HL-60/S4 (cell line): ENCODE data around the gene ANO4.
"Not testable (repeated sequence)": the region's sequence is repeated elsewhere in the genome, so short reads cannot be mapped to it uniquely, and the experiment has no call there.

Experiments
- in situ Hi-C: fragments of 300-500 bp; cut with MboI; formaldehyde crosslinking; loops from 2 replicates; pipeline ENCODE4 v1.14.3; 2022; ENCODE audit warnings: low sequenced_read_pairs

Gene ANO4

GRCh38 chr12:100868487-100868886 is 73.9 kb downstream of the ANO4 start:
- in situ Hi-C loops: no loop called here

GRCh38 chr12:100871195-100871734 is 76.7 kb downstream of the ANO4 start:
- in situ Hi-C loops: no loop called here

- in situ Hi-C loops: no loop called here
Observed at GRCh38 chr12:100875156-100875555, 80.6 kb downstream of the ANO4 start.

DNA sequence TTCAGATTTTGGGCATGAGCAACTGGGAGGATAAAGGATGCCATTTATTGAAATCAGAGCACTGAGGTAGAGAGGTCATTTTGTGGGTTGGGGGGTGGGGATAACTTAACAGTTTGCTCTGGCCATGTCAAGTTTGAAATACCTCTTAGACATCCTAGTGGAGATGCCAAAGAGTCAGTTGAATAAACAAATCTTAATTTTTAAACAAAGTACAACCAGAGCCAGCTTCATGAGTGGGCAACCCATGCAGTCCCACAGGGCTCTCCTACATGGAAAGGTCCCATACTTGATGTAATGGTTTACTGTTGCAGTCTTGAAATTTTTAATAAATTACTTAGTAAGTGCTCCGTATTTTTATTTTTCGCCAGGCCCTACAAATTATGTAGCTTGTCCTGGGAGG is 81.2 kb downstream of the ANO4 start:
- in situ Hi-C loops: no loop called here

DNA sequence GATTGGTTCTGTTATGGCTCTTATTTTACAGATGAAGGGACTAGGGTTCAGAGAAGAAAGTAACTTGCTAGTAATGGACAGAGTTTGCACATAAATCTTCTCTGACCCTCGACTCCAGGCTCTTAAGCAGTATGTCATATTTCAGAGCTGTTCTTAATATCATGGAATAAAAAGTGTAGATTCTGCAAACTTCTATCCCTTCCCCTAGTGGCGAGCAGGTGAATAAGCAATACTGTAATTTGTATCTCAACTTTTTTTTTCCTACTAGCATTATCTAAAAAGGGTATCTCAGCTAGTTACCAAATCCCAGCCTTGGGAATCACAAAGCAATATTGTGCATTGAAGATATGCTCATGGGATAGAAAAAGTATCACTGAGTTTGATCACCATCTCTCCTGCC is 83.2 kb downstream of the ANO4 start:
- in situ Hi-C loops: no loop called here

- in situ Hi-C loops: no loop called here
Observed at GRCh38 chr12:100895192-100895591, 100.6 kb downstream of the ANO4 start.

DNA sequence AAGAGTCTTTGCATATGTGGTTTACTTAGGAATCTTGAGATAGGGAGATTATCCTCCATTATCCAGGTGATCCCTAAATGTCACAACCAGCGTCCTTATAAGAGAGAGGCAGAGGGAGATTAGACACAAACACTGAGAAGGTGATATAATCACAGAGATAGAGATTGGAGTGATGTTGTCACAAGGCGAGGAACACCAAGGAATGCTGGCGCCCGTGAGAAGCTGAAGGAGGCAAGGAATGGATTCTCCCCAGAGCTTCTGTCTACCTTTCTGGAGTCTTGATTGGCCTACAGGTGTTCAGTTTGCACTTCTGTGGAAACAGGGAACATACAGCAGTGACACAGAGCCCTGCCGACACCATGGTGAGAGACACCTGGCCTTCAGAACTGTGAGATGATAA is 101.6 kb downstream of the ANO4 start:
- in situ Hi-C loops: no loop called here

- in situ Hi-C loops: no loop called here
Observed at GRCh38 chr12:100897240-100897639, 102.7 kb downstream of the ANO4 start.

DNA sequence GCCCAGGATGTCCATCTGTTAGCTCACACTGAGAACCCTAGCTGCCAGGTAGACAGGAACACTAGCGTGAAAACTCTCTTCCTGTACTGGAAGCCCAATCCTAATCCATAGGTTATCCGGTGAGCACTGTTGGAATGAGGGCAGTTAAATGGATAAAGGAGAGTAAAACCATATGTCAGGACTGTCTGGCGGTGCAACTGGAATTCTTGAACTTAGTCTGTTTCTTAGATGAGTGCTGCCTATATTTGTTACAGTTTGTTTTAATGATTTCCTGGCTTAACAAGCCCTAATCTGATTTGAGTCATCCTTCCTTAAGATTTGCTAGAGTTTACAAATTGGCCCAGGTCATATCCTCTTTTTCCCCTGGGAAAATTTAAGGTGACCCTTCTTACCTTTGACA is 104.7 kb downstream of the ANO4 start:
- in situ Hi-C loops: no loop called here

- in situ Hi-C loops: no loop called here
Observed at GRCh38 chr12:100900808-100901207, 106.2 kb downstream of the ANO4 start.

- in situ Hi-C loops: no loop called here
Observed at GRCh38 chr12:100901266-100901665, 106.7 kb downstream of the ANO4 start.

DNA sequence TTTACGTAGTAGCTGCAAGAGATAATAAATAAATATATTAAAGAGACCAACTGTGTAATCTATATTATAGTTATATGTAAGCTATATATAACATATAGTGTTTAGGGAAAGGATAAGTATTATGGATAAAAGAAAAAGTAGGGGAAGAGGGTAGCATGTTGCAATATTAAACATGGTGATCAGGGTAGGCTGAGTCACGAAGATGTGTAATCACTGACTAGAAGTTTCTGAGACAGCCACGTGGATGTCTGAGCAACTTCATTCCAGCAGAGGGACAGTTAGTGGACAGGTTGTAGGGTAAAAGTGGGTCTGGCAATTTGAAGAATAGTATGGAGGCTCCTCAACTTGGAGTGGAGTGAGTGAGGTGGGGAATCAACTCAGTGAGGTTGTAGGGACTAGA is 109.7 kb downstream of the ANO4 start:
- in situ Hi-C loops: no loop called here

GRCh38 chr12:100908501-100908900 is 113.9 kb downstream of the ANO4 start:
- in situ Hi-C loops: no loop called here

GRCh38 chr12:100913872-100914592 is 119.5 kb downstream of the ANO4 start:
- in situ Hi-C loops: no loop called here

DNA sequence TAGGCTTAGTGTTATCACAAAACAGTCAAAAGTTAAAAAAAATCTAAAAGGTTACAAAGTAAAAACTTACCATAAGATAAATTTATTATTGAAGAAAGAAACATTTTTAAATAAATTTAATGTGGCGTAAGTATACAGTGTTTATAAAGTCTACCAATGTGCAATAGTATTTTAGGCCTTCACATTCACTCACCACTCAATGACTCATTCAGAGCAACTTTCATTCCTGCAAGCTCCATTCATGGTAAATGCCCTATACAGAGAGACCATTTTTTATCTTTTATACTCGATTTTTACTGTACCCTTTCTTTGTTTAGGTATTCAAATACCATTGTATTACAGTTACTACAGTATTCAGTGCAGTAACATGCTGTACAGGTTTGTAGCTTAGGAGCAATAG is 124.5 kb downstream of the ANO4 start:
- in situ Hi-C loops: no loop called here

- in situ Hi-C loops: no loop called here
Observed at GRCh38 chr12:100920493-100920892, 125.9 kb downstream of the ANO4 start.

- in situ Hi-C loops: no loop called here
Observed at GRCh38 chr12:100926669-100927248, 132.2 kb downstream of the ANO4 start.

DNA sequence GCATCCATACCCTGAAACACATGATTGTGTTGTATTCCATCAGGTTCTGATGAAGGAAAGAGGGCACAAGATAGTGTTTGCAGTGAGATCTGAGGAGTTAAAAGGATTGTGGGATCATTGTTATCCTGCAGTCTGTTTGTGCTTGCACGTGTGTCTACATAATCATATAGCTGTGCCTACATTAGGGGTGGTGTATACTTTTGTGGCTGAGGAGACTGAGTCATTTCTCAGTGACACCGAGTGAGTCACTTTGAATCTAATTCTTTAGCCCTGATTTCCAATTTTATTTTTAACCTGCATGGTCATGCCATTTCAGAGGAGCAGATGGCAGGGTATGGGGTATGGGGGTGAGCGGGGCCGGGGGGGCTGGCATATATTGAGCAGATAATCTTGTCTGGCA is 133.2 kb downstream of the ANO4 start:
- in situ Hi-C loops: no loop called here

- in situ Hi-C loops: no loop called here
Observed at GRCh38 chr12:100932571-100932970, 138.0 kb downstream of the ANO4 start.

DNA sequence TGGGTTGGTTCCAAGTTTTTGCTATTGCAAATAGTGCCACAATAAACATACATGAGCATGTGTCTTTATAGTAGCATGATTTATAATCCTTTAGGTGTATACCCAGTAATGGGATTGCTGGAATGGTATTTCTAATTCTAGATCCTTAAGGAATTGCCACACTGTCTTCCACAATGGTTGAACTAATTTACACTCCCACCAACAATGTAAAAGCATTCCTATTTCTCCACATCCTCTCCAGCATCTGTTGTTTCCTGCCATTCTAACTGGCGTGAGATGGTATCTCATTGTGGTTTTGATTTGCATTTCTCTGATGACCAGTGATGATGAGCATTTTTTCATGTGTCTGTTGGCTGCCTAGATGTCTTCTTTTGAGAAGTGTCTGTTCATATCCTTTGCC is 139.0 kb downstream of the ANO4 start:
- in situ Hi-C loops: not testable (repeated sequence)

DNA sequence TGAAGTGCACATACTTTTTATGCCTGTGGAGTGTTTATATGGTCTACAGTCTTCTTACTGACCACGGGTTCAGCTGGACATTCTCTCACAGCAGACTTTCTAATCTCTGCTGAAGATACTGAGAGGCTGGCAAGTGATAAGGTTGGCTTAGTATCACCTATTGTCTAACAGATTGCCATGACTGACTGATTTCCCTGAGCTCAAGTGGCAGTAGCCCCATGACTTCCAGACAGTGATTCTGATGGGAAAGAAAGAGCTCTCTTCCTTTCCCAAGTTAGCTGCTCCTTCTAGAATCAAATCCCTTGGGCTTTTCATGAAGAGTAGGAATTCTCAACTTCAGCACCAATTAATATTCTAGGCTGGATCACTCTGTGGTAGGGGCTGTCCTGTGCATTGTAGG is 141.4 kb downstream of the ANO4 start:
- in situ Hi-C loops: no loop called here

DNA sequence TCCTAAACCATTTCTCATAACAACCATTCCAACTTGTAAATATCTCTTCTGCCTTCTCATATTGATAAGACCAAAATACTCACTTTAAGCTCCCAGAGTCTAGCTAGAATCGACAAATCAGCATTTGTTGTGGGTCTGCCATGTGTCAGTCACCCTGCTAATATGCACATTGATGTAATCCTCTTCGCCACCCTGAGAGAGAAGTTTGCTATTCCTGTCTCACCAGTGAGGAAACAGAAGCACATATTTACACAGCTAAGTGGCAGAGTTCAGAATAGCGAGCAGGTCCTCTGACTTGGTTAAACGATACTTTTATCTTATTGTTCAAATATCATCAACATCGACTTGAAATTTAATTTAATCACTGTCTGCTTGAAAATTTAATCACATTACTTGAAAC is 142.1 kb downstream of the ANO4 start:
- in situ Hi-C loops: no loop called here

DNA sequence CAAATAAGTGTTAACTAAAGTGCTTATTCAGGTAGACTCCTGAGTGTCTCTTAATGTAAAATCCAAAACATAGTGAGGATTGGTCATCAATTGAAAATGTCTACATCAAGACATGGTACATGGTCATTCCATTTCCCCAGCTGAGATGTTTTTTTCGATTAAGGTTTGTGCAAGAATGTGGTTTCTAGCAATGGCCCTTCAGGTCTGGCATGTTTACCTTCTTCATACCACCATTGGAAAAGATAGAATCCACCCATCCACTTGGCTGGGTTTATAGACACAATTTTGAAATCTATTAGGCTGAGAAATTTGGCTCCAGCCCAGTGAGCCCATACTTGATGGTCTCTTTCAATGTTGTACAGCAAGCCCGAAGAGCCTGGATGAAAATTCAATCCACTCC is 145.9 kb downstream of the ANO4 start:
- in situ Hi-C loops: no loop called here
